ENCODE data around the gene SORBS2. TPM values are rescaled to one million over a fixed set of nuclear protein-coding genes. Genes with fewer than 3 reads are reported as not detected.
"Not testable (repeated sequence)": the region's sequence is repeated elsewhere in the genome, so short reads cannot be mapped to it uniquely, and the experiment has no call there.

The SORBS2 gene
- total RNA-seq, 1 experiment from 2014 or later: 8.4 TPM

- CTCF ChIA-PET: no interaction called here
- no TSS peak for BruUV-seq (replicated peaks)
These were observed 47.1 kb upstream of the SORBS2 start for GRCh38 chr4:185859111-185859510.

DNA sequence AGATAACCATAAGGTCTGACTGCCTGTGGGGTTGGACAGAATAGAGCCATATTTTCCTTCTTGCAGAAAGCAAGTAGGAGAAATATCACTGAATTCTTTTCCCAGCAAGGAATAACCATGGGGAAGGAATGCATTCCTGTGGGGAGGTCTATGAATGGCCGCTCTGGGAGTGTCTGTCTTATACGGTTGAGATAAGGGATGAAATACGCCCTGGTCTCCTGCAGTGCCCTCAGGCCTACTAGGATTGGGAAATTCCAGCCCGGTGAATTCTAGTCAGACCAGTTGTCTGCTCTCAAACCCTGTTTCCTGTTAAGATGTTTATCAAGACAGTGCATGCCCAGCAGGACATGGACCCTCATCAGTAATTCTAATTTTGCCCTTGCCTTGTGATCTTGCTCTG is 45.6 kb upstream of the SORBS2 start:
- BruUV-seq (replicated peaks); H3K4me1 ChIP-seq (ENCODE audit: control insufficient read depth, insufficient read depth, low read length); ATAC-seq; H3K27ac ChIP-seq (ENCODE audit: low read length); H3K4me3 ChIP-seq (ENCODE audit: low read depth in 2 of 2, low read length in 2 of 2); CTCF ChIA-PET; H3K27me3 ChIP-seq (ENCODE audit: control insufficient read depth, insufficient read depth, low read length); H3K36me3 ChIP-seq (ENCODE audit: control insufficient read depth, insufficient read depth, low read length); POLR2A ChIA-PET; in situ Hi-C loops (cut with HindIII; ENCODE audit: low pct_unique_long_range_greater_than_20kb, low sequenced_read_pairs); intact Hi-C loops (cut with micrococcal nuclease; ENCODE audit: unreplicated experiment); DNase-seq (ENCODE audit: low read depth, low spot score); H3K9me3 ChIP-seq (ENCODE audit: control insufficient read depth, insufficient read depth, low read depth, low read length): not testable (repeated sequence)

More at GRCh38 chr4:185859111-185859510, 47.1 kb upstream of the SORBS2 start:
- Histone ChIP-seq H3K27me3 (ENCODE audit: control insufficient read depth, insufficient read depth, low read length) (no peaks in the 10 kb centered on the region), H3K4me3 (ENCODE audit: low read depth in 2 of 2, low read length in 2 of 2) (no peak overlapping the region), H3K4me1 (ENCODE audit: control insufficient read depth, insufficient read depth, low read length) (no peaks in the 10 kb centered on the region), H3K9me3 (ENCODE audit: control insufficient read depth, insufficient read depth, low read depth, low read length) (no peaks in the 10 kb centered on the region), H3K36me3 (ENCODE audit: control insufficient read depth, insufficient read depth, low read length) (no peaks in the 10 kb centered on the region), H3K27ac (ENCODE audit: low read length) (no peak overlapping the region)
- POLR2A ChIA-PET: no interaction called here
- no peak for ATAC-seq
- in situ Hi-C loops (cut with HindIII; ENCODE audit: low pct_unique_long_range_greater_than_20kb, low sequenced_read_pairs): no loop called here
- intact Hi-C loops (cut with micrococcal nuclease; ENCODE audit: unreplicated experiment): no loop called here
- no peak for DNase-seq (ENCODE audit: low read depth, low spot score)
- no peak for TF ChIP-seq TCF7L2 (IDR thresholded peaks at IDR 0.05; ENCODE audit: low read depth, low read length)
- TF ChIP-seq SIN3A (IDR thresholded peaks at IDR 0.05; ENCODE audit: borderline replicate concordance, insufficient read depth, low read depth, low read length): no peak
- TF ChIP-seq, protein P1, sequence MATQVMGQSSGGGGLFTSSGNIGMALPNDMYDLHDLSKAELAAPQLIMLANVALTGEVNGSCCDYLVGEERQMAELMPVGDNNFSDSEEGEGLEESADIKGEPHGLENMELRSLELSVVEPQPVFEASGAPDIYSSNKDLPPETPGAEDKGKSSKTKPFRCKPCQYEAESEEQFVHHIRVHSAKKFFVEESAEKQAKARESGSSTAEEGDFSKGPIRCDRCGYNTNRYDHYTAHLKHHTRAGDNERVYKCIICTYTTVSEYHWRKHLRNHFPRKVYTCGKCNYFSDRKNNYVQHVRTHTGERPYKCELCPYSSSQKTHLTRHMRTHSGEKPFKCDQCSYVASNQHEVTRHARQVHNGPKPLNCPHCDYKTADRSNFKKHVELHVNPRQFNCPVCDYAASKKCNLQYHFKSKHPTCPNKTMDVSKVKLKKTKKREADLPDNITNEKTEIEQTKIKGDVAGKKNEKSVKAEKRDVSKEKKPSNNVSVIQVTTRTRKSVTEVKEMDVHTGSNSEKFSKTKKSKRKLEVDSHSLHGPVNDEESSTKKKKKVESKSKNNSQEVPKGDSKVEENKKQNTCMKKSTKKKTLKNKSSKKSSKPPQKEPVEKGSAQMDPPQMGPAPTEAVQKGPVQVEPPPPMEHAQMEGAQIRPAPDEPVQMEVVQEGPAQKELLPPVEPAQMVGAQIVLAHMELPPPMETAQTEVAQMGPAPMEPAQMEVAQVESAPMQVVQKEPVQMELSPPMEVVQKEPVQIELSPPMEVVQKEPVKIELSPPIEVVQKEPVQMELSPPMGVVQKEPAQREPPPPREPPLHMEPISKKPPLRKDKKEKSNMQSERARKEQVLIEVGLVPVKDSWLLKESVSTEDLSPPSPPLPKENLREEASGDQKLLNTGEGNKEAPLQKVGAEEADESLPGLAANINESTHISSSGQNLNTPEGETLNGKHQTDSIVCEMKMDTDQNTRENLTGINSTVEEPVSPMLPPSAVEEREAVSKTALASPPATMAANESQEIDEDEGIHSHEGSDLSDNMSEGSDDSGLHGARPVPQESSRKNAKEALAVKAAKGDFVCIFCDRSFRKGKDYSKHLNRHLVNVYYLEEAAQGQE (IDR thresholded peaks at IDR 0.05; ENCODE audit: insufficient read depth in 1 of 2, low read depth in 2 of 2, low read length in 1 of 2): no peak
- no peak for TF ChIP-seq POLR2AphosphoS5 (IDR thresholded peaks at IDR 0.05; ENCODE audit: low read depth, low read length)
- TF ChIP-seq CTCF (IDR thresholded peaks at IDR 0.05): no peak

DNA sequence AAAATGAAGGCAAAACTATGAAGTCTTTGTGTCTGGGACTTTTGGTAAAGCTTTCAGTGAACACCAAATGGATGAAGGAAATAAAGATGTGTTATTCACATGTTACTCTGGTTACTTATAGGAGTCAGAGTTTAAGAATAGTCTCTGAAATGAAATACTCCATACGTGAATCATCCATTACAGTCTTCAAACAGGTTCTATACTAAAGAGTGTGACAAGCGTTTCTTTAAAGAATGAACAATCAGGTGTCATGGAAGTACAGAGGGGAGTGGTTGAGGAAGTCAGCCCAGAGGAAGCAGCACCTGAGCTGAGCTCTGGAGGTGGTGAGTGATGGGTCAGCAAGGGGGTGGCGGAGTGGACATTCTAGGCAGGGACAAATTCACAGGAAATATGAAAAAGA is 41.8 kb upstream of the SORBS2 start:
- no peaks in the 10 kb centered on the region for H3K4me1 ChIP-seq (ENCODE audit: control insufficient read depth, insufficient read depth, low read length)
- H3K27ac ChIP-seq (ENCODE audit: low read length): no peak overlapping the region
- intact Hi-C loops (cut with micrococcal nuclease; ENCODE audit: unreplicated experiment) (no loop called here), in situ Hi-C loops (cut with HindIII; ENCODE audit: low pct_unique_long_range_greater_than_20kb, low sequenced_read_pairs) (no loop called here)
- DNase-seq (ENCODE audit: low read depth, low spot score) (no peak), ATAC-seq (no peak)
- H3K27me3 ChIP-seq (ENCODE audit: control insufficient read depth, insufficient read depth, low read length): no peaks in the 10 kb centered on the region
- no TSS peak for BruUV-seq (replicated peaks)
- TF ChIP-seq SIN3A (IDR thresholded peaks at IDR 0.05; ENCODE audit: borderline replicate concordance, insufficient read depth, low read depth, low read length) (no peak), TCF7L2 (IDR thresholded peaks at IDR 0.05; ENCODE audit: low read depth, low read length) (no peak), POLR2AphosphoS5 (IDR thresholded peaks at IDR 0.05; ENCODE audit: low read depth, low read length) (no peak), CTCF (IDR thresholded peaks at IDR 0.05) (no peak)
- TF ChIP-seq, protein P1 (IDR thresholded peaks at IDR 0.05; ENCODE audit: insufficient read depth in 1 of 2, low read depth in 2 of 2, low read length in 1 of 2): no peak
- H3K9me3 ChIP-seq (ENCODE audit: control insufficient read depth, insufficient read depth, low read depth, low read length): no peaks in the 10 kb centered on the region
- ChIA-PET POLR2A (no interaction called here), CTCF (no interaction called here)
- H3K4me3 ChIP-seq (ENCODE audit: low read depth in 2 of 2, low read length in 2 of 2): no peak overlapping the region
- no peaks in the 10 kb centered on the region for H3K36me3 ChIP-seq (ENCODE audit: control insufficient read depth, insufficient read depth, low read length)
